GM18511 (cell line): ENCODE results near the gene CYP11A1.
"Not testable (repeated sequence)": the region's sequence is repeated elsewhere in the genome, so short reads cannot be mapped to it uniquely, and the experiment has no call there.

Experiments
- ATAC-seq: cut with Tn5 transposase; IDR thresholded peaks from one replicate; pipeline ENCODE4 v1.9.1; 2021; ENCODE audit warnings: mild to moderate bottlenecking, moderate library complexity; ENCODE audit not compliant: unreplicated experiment

The CYP11A1 gene

DNA sequence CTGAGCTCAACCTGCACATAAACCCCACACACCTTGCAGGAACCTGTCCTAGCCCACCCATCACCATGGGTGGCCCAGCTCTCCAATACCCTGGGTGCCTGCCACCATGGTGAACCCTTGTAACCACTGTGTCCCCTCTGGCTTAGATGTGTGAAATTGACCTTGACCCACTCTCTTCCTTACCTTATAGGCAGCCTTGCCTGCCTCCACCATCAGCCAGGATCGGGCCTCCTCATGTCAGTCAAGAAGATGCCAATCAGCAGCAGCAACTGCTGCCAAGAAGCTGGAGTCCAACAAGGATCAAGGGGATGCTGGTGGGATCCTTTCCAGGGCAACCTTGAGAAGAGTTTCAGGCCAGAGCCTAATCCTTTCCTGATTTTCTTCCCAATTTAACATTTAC, 8.8 kb upstream of the CYP11A1 start:
- ATAC-seq: no peak

GRCh38 chr15:74375303-74375693, 7.9 kb upstream of the CYP11A1 start:
- no peak for ATAC-seq

GRCh38 chr15:74374648-74375302, 7.3 kb upstream of the CYP11A1 start:
- ATAC-seq: no peak

DNA sequence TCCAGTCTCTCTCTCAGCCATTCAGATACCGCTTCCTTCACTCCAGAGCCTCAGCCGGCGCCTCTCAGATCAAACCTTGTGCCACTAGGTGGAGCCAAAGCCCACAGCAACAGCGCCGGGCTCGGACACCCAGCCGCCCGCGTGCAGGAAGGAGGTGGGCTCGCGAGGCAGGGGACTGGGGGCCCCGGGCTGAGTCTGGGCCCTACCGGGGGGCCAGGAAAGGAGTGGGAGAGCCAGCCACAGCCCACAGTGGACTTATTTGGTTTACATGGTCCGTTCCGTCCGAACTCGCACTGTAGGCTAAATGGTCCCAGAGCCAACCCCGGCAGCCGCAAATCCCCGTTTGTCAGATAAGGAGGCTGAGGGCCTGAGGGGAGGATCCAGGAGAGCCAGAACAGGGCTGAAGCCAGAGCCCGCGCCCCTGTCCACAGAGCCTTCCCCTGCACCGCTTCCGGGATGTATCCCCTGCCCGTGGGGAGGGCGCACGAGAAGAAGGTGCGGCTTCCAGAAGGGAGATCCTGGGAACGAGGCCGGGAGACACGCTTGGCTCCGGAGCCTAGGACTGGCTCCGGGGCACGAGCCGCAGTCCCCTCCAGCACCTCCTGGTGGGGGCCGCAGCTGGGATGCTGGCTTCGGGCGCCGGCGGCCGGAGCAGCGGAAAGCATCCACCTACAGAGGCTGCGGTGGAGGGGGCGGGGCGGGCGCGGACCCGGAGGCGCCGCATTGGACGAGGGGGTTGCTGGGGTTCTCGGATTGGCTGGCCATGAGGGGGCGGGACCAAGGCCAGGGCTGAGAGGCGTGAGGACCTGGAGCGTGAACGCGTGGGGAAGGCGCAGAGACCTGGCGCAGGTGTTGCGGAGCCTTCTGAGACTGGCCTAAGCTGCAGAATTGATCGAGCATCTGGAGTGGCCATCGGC, 6.5 kb upstream of the CYP11A1 start:
- ATAC-seq: peak; percentile 83

- no peak for ATAC-seq
Measured at GRCh38 chr15:74373056-74373650, 5.7 kb upstream of the CYP11A1 start.

GRCh38 chr15:74370471-74370870, 3.0 kb upstream of the CYP11A1 start:
- ATAC-seq: no peak

DNA sequence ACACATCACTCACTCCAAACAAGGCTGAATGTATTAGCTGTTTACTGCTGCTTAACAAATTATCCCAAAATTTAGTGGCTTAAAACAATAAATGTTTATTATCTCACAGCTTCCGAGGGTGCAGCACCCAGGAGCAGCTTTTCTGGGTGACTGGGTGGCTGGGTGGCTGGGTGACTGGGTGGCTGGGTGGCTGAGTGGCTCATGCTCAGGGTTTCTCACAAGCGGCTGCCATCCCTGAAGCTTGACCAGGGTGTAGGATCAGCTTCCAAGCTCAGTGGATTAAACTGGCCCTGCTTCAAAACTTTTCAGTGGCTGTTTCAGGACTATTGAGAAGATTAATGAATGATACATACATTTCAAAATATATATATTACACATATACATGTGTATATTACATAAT, 2.3 kb upstream of the CYP11A1 start:
- ATAC-seq: no peak

DNA sequence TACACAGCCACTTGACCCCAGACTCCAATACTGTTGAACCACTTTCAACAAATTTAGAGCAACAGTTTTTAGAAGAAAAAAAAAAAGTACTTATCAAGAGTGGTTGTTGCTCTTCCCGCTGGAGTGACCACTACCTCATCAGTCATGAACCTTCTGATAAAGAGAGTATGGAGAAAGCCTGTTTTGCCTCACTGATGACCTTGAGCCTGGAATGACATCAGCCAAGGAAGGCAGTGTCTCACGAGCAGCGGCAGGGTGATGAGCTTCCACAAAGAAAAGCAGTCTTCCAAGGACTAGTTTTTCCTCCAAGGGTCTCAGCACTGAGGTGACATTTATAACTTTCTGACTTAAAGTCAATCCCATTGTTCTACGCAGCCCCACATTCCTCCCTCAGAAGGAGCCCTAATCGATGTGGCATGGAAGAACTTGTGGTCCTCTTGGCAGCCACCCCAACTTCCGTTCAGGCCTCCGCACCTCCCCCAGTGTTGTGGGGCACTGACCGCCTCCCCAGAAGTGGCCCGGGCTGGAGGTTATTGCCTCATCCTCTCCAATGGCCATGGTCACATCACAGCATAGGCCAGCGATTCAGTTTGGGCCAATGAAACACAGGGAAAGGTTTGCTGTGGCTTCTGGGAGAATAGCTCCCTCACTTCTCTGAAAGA, 1.8 kb upstream of the CYP11A1 start:
- ATAC-seq: no peak

- ATAC-seq: no peak
Measured at GRCh38 chr15:74368121-74368520, 675 bp upstream of the CYP11A1 start.

GRCh38 chr15:74365598-74366445, 1.6 kb downstream of the CYP11A1 start:
- no peak for ATAC-seq

DNA sequence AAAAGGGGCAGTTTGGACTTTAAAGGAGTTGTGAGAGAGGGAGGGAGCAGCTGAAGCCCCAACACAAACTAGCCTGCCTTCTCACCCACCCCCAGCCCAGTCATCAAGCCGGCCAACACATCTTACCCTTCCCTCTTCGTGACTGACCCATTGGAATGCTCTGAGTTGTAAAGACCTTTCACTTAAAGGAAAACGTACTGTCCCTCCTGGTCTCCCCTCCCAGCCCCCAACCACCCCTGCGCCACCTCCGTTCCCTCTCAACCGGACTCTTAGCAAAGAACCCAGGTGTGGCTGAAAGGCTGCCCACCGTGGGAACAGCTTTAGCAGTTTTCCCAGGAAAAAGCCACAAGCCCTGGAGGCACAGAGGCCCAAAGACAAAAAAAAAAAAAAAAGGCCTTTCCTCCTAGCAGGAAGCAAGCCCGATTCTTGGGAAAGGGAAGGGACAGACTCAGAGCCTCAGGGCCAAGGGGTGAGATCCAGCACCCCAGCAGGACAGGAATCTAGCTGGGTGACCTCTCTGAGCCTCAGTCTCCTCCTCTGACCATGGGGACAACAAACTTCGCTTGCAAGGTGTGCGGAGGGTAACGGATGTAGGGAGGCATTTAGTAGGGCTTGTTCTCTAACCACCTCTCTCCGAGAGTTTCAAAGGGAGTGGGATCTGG, 2.4 kb downstream of the CYP11A1 start:
- no peak for ATAC-seq

DNA sequence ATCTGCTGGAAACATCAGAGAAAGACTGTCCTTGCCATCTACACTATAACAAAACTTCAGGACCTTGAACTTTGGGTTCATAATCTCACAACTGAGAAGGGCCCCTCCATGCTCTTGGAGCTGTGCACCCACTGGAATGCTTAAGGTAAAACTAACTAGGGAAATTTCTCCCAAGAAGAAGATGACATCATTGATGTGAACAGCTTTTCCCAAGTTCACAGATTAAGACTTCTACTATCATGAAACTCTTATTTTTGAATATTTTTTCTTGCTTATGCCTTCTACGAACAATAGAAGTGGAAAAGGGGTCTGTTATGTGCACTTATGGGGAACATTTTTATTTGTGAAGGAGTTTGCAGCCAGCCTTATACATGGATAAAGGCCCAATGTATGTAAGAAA, 5.0 kb downstream of the CYP11A1 start:
- no peak for ATAC-seq

DNA sequence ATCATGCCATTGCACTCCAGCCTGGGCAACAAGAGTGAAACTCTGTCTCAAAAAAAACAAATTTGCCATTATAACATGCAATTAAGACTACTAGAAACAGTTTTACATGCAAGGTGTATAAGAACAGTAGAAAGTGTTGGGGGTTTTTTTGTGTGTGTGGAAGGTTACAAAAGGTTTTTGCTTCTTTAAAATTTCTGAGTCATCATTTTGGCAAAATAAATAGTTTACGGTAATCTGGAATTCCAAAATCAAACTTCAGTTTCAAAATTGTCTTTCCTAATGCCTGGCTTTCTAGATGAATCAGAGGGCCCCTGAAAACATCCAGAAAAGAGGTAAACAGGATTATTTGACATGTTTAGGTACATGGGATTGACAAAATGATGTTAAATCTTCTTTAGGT, 6.6 kb downstream of the CYP11A1 start:
- not testable (repeated sequence) for ATAC-seq

DNA sequence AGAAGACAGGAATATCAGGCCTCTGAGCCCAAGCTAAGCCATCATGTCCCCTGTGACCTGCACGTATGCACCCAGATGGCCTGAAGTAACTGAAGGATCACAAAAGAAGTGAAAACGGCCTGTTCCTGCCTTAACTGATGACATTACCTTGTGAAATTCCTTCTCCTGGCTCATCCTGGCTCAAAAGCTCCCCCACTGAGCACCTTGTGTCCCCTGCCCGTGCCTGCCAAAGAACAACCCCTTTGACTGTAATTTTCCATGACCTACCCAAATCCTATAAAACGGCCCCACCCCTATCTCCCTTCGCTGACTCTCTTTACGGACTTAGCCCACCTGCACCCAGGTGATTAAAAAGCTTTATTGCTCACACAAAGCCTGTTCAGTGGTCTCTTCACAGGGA, 8.1 kb downstream of the CYP11A1 start:
- ATAC-seq: not testable (repeated sequence)

GRCh38 chr15:74357514-74357913, 9.9 kb downstream of the CYP11A1 start:
- not testable (repeated sequence) for ATAC-seq

DNA sequence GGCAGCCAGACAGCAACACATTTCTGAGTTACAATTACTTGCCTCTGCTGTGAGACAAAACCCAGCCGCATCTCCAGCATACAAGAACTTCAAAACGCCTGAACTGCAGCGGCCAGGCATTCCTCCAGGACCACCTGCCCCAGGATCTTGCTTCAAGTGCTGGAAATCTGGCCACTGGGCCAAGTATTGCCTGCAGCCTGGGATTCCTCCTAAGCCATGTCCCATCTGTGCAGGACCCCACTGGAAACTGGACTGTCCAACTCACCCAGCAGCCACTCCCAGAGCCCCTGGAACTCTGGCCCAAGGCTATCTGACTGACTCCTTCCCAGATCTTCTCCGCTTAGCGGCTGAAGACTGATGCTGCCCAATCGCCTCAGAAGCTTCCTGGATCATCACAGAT, 11.4 kb downstream of the CYP11A1 start:
- ATAC-seq: not testable (repeated sequence)

DNA sequence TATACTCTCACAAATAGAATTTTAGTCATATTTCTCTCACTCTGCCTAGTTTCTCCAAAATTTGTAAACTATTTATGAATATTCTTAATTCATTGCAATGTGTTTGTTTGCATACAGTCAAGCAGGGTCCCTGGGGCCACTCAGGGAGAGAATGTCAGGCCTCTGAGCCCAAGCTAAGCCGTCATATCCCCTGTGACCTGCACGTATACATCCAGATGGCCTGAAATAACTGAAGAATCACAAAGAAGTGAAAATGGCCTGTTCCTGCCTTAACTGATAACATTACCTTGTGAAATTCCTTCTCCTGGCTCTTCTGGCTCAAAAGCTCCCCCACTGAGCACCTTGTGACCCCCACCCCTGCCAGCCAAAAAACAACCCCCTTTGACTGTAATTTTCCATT, 13.5 kb downstream of the CYP11A1 start:
- ATAC-seq: not testable (repeated sequence)

DNA sequence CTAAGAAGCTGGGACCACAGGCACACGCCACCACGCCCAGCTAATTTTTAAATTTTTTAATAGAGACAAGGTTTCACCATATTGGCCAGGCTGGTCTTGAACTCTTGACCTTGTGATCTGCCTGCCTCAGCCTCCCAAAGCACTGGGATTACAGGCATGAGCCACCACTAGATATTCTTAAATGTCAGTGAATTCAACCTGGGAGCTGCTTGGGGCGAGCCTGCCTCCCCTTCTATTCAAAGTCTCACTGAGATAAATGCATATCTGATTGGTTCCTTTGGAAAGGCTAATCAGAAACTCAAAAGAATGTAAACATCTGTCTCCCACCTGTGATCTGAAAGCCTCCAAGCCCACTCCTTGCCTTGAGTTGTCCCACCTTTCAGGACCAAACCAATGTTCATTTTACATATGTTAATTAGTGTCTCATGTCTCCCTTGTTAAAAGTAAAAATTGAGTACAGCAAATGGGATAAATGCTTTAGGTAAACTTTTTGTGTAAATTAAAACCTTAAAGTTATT, 15.0 kb downstream of the CYP11A1 start:
- ATAC-seq: no peak

- ATAC-seq: no peak
Measured at GRCh38 chr15:74351670-74352069, 15.8 kb downstream of the CYP11A1 start.
